8988T (cell line): ENCODE results near the gene TTF2.
A peak's percentile ranks its signal among the peaks of the same experiment; 100 is the strongest.

Experiments
- DNase-seq: peaks from one replicate; pipeline ENCODE4 v3.0.0; 2011

The TTF2 gene

DNA sequence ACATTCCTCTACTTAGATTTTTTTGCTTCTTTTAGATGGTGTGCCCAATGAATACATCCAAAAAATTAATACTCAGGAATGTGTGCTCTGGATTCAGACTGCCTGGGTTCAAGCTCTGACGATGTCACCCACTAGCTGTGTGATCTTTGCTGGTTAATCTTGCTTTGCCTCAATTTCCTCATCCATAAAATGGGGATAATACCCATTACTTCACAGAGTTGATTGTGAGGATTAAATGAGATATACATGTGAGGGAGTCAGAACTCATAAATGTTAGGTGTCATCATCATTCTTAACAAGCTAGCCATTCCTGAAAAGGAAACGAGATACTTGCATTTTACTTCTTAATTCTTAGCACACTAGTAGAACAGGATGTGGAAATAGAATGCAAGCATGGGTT, 12.9 kb upstream of the TTF2 start:
- DNase-seq: no peak

GRCh38 chr1:117049857-117050256, 10.3 kb upstream of the TTF2 start:
- DNase-seq: no peak

GRCh38 chr1:117051224-117052064, 8.7 kb upstream of the TTF2 start:
- no peak for DNase-seq

DNA sequence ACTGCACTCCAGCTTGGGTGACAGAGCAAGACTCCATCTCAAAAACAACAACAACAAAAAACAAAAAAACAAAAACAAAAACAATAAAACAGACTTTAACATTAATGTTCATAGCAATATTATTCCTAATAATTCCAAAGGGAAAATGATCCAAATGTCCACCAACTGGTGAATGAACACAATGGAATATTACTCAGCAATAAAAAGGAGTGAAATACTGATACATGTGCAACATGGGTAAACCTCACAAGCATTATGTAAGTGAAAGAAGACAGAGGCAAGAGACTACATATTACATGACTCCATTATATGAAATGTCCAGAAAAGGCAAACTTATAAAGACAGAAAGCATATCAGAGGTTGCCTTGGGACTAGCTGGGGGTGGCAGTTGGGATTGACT, 6.1 kb upstream of the TTF2 start:
- DNase-seq: no peak

DNA sequence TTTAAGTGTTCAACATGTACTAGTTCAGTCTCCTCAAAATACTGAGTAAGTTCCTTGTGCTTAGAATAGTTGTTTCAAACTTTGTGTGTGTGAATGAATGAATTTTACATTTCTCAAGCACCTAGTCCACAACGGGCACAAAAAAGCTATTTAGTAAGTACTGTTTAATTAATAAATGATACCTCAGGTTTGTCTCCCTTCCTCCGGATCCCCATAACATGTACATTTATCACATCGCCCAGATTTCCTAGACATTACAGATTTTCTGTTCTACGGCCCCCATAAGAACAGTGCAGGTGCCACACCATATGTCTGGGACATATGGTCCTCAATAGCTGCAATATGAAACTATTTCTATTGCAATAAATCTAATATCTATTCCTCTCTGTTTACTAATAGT, 1.3 kb upstream of the TTF2 start:
- DNase-seq: no peak

GRCh38 chr1:117059334-117059677, 820 bp upstream of the TTF2 start:
- DNase-seq: no peak

- DNase-seq: peak; percentile 28
Observed at GRCh38 chr1:117060441-117061317, 553 bp downstream of the TTF2 start.

- DNase-seq: no peak
Observed at GRCh38 chr1:117061986-117062415, 1.9 kb downstream of the TTF2 start.

DNA sequence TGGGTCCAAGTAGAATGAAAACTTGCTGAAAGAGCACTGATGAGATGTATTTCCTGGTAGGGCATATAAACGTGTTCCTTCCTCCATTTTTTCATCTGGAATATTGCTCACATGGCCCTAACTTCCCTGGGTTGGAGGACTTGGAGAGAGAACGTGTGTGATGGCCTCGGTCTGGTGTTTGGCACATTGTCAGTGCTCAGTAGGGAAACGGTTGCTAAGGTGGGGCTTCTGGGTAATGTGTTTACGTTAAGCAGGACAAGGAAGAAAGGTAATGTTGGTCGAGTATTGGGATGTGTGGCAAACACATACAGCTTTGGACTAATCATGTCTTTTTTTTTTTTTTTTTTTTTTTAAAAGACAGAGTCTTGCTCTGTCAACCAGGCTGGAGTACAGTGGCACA, 6.2 kb downstream of the TTF2 start:
- no peak for DNase-seq

GRCh38 chr1:117067533-117068370, 7.6 kb downstream of the TTF2 start:
- no peak for DNase-seq

- DNase-seq: no peak
Observed at GRCh38 chr1:117068580-117068979, 8.5 kb downstream of the TTF2 start.

DNA sequence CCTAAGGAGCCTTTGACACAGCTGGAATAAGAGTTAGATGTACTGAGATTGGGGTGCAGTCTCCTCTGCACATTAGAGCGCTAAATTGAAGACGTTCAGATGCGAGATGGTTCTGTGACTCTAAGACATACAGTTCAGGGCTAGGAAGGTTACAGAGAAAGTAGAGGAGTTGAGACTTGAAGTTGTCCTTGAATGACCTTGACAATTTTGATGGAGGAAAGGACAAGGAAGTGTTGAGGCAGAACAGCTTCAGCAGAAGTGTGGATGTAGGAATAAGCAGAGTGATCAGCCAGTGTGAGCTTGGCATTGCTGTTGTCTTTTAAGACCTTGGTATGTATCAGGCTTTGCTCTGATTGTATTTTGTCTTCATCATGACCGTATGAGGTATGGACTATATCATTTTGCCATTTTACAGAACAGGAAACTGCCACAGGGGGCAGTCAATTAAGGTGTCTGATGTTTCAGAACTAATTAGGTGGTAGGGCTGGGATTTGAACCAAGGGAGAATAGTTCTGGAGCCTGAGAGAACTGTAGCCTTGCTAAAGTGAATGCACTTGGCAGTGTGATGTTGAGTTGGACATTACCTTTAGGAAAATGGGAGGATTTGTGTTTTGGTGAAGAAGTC, 9.2 kb downstream of the TTF2 start:
- DNase-seq: no peak

- DNase-seq: no peak
Observed at GRCh38 chr1:117070124-117070523, 10.0 kb downstream of the TTF2 start.

DNA sequence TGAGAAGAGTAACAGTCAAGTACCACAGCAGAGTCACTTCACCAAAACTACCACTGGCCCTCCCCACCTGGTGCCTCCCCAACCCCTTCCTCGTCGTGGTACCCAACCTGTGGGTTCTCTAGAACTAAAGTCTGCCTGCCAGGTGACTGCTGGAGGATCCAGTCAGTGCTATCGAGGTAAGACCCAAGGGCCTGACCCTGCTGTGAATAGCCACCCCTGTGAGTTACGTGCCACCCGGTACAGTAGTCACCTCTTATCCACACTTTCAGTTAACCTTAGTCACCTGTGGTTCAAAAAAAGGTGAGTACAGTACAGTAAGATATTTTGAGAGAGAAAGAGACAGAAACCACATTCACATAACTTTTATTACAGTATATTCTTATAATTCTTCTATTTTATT, 16.5 kb downstream of the TTF2 start:
- DNase-seq: no peak

- no peak for DNase-seq
Observed at GRCh38 chr1:117077267-117077666, 17.1 kb downstream of the TTF2 start.

DNA sequence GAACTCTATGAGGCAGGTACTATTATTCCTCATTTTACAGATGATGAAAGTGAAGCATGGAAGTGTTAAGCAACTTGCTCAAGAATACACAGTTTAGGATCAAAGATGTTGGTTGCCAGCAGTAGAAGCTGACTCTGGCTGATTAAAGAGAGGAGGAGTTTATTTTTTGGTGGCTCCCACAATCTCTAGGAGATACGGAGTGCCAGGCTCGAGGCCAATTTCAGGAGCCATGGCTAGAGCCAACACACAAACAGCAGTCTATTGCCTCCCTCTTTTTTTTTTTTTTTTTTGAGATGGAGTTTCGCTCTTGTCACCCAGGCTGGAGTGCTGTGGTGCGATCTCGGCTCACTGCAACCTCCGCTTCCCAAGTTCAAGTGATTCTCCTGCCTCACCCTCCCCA, 19.6 kb downstream of the TTF2 start:
- DNase-seq: no peak

- DNase-seq: no peak
Observed at GRCh38 chr1:117084231-117084630, 24.1 kb downstream of the TTF2 start.

- DNase-seq: no peak
Observed at GRCh38 chr1:117087686-117088085, 27.6 kb downstream of the TTF2 start.

DNA sequence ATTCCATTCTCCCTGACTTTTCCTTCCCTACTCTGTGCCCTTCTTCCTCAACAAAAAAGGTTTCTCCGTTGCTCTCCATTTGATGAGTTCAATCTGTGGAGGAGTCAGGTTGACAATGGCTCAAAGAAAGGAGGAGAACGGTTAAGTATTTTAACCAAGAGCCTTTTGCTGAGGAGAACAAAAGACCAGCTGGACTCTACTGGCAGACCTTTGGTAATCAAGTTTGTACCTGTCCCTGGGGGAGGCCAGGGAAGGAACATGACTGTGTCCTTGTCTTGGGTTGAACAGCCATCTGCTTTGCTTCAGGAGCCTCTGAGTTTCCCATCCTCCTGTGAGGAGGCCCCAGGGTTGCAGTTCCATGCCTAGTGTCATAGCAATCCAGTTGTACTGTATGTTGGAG, 29.9 kb downstream of the TTF2 start:
- DNase-seq: no peak

- no peak for DNase-seq
Observed at GRCh38 chr1:117092594-117092993, 32.5 kb downstream of the TTF2 start.

DNA sequence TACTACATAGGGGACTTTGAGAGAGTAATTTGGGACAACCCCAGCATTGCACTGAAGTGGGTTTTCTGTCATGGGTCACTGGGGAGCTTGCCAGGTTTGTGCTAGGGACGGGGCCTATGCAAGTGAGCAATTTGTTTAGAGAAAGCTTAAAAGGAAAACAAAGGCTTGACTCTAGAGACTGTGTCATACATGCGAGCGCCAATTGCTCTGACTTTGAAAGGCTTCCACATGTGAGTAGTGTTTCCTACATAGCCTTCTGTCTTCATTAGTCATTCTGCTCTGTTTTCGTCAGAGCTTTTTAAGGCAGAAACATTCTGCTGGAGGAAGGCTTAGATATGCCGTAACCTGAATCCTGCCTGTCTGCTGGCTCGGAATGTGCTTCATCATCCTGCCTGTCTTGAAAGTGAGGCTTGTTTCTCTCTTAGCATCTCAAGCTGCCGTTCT, 33.0 kb downstream of the TTF2 start:
- DNase-seq: no peak

DNA sequence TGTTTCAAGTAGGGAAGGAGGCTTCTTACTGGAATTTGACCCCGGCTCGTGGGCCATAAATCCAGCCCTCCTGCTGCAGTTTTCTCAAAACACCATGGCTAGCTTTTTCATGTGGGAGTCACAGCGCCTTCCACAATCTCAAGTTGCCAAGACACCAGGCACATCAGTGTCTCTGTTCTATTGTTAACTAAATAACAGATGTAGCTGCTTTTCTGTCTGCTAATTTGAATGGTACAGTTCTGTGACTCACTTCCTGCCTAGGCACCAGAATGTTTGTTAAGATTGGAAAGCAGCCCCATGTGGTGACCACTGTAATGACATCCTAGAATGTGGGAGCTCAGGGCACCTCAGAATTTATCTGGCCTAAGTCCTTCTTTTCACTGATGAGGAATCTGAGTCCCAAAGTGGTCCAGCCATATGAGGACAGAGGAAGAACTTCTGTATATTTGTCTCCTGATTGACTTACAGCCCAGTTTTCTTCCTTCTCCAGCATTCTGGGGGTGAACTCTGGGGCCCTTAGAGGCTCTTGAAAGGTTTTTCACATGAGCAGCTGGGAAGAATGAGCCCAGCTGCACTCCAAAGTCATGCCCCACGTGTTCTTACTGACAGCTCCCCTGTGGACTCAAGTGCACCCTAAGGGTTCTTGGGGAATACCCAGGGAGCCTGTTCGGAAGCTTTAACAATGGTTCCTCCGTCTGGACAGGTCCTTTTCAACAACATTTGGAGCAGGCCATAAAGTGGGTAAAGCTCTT, 33.9 kb downstream of the TTF2 start:
- no peak for DNase-seq
